SJSA1 (cell line): ENCODE results near the gene AKAP8L. TPM values are rescaled to one million over a fixed set of nuclear protein-coding genes. Genes with fewer than 3 reads are reported as not detected.
"Not testable (repeated sequence)": the region's sequence is repeated elsewhere in the genome, so short reads cannot be mapped to it uniquely, and the experiment has no call there.

Experiments
- DNase-seq, 2 experiments: peaks; one replicate each; pipeline ENCODE4 v3.0.0-alpha.2; 2015 to 2020; ENCODE audit warnings: low spot score in 2 of 2, low read depth in 1 of 2
- H3K27ac ChIP-seq: fragments of 250-450 bp; sonication (Bioruptor Pico); 2 replicates; pipeline ENCODE4 v1.5.1; 2020; ENCODE audit warnings: mild to moderate bottlenecking, moderate library complexity
- H3K27me3 ChIP-seq: fragments of 250-450 bp; sonication (Bioruptor Pico); replicated peaks from 2 replicates; pipeline ENCODE4 v1.5.1; 2020; ENCODE audit warnings: mild to moderate bottlenecking, moderate library complexity
- H3K36me3 ChIP-seq: fragments of 250-450 bp; sonication (Bioruptor Pico); 2 replicates; pipeline ENCODE4 v1.5.1; 2020; ENCODE audit warnings: mild to moderate bottlenecking
- H3K4me1 ChIP-seq: fragments of 250-450 bp; sonication (Bioruptor Pico); replicated peaks from 2 replicates; pipeline ENCODE4 v1.6.1; 2021; ENCODE audit warnings: mild to moderate bottlenecking
- H3K4me3 ChIP-seq: fragments of 250-450 bp; sonication (Bioruptor Pico); 2 replicates; pipeline ENCODE4 v1.5.1; 2020; ENCODE audit warnings: mild to moderate bottlenecking
- H3K9me3 ChIP-seq: fragments of 250-450 bp; sonication (Bioruptor Pico); replicated peaks from 2 replicates; pipeline ENCODE4 v1.5.1; 2020; ENCODE audit warnings: mild to moderate bottlenecking
- total RNA-seq: library from RNA; depleted of rRNA; stranded (reverse); fragments of >200 nt; shearing (Covaris generic); gene quantifications from 2 replicates; pipeline ENCODE4 v1.2.3, GENCODE V29; 2014; rRNA removed

Gene AKAP8L
- total RNA-seq, 1 experiment from 2014 or later: 82.0 TPM

GRCh38 chr19:15337202-15337601, 81.6 kb downstream of the AKAP8L start:
- no peaks in the 10 kb centered on the region for H3K9me3 ChIP-seq
- peaks cover 13% of the 10 kb centered on the region for H3K36me3 ChIP-seq
- no peaks in the 10 kb centered on the region for H3K27me3 ChIP-seq
- DNase-seq: peak; percentile 51 to 87
- no peak overlapping the region for H3K4me3 ChIP-seq
- H3K27ac ChIP-seq: peak overlapping the region; percentile 52
- peaks cover 32% of the 10 kb centered on the region for H3K4me1 ChIP-seq

GRCh38 chr19:15335992-15336391, 82.8 kb downstream of the AKAP8L start:
- H3K4me3 ChIP-seq, H3K27me3 ChIP-seq, H3K9me3 ChIP-seq, H3K27ac ChIP-seq, DNase-seq: not testable (repeated sequence)
- Histone ChIP-seq H3K4me1 (peaks cover 35% of the 10 kb centered on the region), H3K36me3 (peaks cover 20% of the 10 kb centered on the region)

GRCh38 chr19:15332311-15332996, 86.3 kb downstream of the AKAP8L start, which contains the start of gene BRD4:
TSS of gene BRD4 (minus strand) at chr19:15332539. CDS start at chr19:15273099, 59,440 bp downstream.
- Histone ChIP-seq H3K9me3 (0 out of 2 replicates have a peak, but pooled peaks cover 2% of the 10 kb centered on the region), H3K27me3 (no peaks in the 10 kb centered on the region), H3K36me3 (peaks cover 25% of the 10 kb centered on the region), H3K27ac (peak within 1 kb of the TSS; percentile 99), H3K4me3 (peak within 1 kb of the TSS; percentile 95), H3K4me1 (peaks cover 55% of the 10 kb centered on the region)
- peak; percentile 47 to 60 for DNase-seq

- peak overlapping the region; percentile 95 for H3K4me3 ChIP-seq
- 0 out of 2 replicates have a peak, but pooled peaks cover 2% of the 10 kb centered on the region for H3K9me3 ChIP-seq
- peak overlapping the region; percentile 99 for H3K27ac ChIP-seq
- peaks cover 25% of the 10 kb centered on the region for H3K36me3 ChIP-seq
- peak in 1 of 2 experiments; percentile 53 for DNase-seq
- H3K4me1 ChIP-seq: peaks cover 55% of the 10 kb centered on the region
- no peaks in the 10 kb centered on the region for H3K27me3 ChIP-seq
These were observed 87.1 kb downstream of the AKAP8L start for GRCh38 chr19:15331419-15332310.

GRCh38 chr19:15330801-15331418, 87.9 kb downstream of the AKAP8L start:
- Histone ChIP-seq H3K36me3 (peaks cover 22% of the 10 kb centered on the region), H3K4me3 (peak overlapping the region; percentile 95), H3K4me1 (peaks cover 54% of the 10 kb centered on the region), H3K9me3 (0 out of 2 replicates have a peak, but pooled peaks cover 2% of the 10 kb centered on the region), H3K27me3 (no peaks in the 10 kb centered on the region), H3K27ac (peak overlapping the region; percentile 99)
- peak; percentile 98 to 99 for DNase-seq

Other genes starting within 250 kb of the AKAP8L start
- 25.4 and 33.1 TPM in 2 replicates for gene NOTCH3, start 218.0 kb downstream of the AKAP8L start, total RNA-seq
- gene EPHX3, start 186.5 kb downstream of the AKAP8L start, total RNA-seq: 0.08 TPM in 1 of 2 replicates, not detected in the other
- gene BRD4, start 86.4 kb downstream of the AKAP8L start, total RNA-seq: 14.5 and 15.8 TPM in 2 replicates
- gene AKAP8, start 39.2 kb downstream of the AKAP8L start, total RNA-seq: 10.9 and 27.5 TPM in 2 replicates
- 11.6 and 13.5 TPM in 2 replicates for gene WIZ, start 31.0 kb upstream of the AKAP8L start, total RNA-seq
- gene RASAL3, start 45.6 kb upstream of the AKAP8L start, total RNA-seq: not detected in 2 replicates
- not detected in 2 replicates for gene PGLYRP2, start 60.5 kb upstream of the AKAP8L start, total RNA-seq
- not detected in 2 replicates for gene CYP4F22, start 89.5 kb upstream of the AKAP8L start, total RNA-seq
- gene CYP4F8, start 196.2 kb upstream of the AKAP8L start, total RNA-seq: not detected in 2 replicates
- gene CYP4F3, start 221.9 kb upstream of the AKAP8L start, total RNA-seq: not detected in 2 replicates